Fibroblast of gingiva (primary cell): ENCODE results near the gene IRX1.

ENCODE experiments used
- DNase-seq: peaks from one replicate; pipeline ENCODE4 v3.0.0-alpha.2; 2011; ENCODE audit warnings: low read depth

Gene IRX1

GRCh38 chr5:3650868-3651267, 55.2 kb downstream of the IRX1 start:
- no peak for DNase-seq
